HEK293T (cell line): ENCODE results near the gene SCUBE1.

Experiments used
- CTCF ChIA-PET: fragments of 350-600 bp; formaldehyde crosslinking; extraction: SDS; loops from one replicate; lab custom pipeline; 2021; ENCODE audit warnings: antibody characterized with exemption, inconsistent platforms; lab: Yijun Ruan, JAX
- POLR2A ChIA-PET: fragments of 350-600 bp; formaldehyde crosslinking; extraction: SDS; loops from one replicate; lab custom pipeline; 2020; ENCODE audit warnings: antibody characterized with exemption, inconsistent platforms; lab: Yijun Ruan, JAX
- DNase-seq: peaks from one replicate; pipeline ENCODE4 v3.0.0; 2012; ENCODE audit warnings: mixed read lengths; ENCODE audit errors: extremely low spot score
- ARNT ChIP-seq: fragments of 450-650 bp; IDR thresholded peaks from 2 replicates; pipeline ENCODE4 v1.6.1; 2017; ENCODE audit warnings: mild to moderate bottlenecking
- BHLHE40 ChIP-seq: fragments of 450-650 bp; IDR thresholded peaks from 2 replicates; pipeline ENCODE4 v1.6.1; 2016; ENCODE audit warnings: mild to moderate bottlenecking, moderate library complexity, borderline replicate concordance
- CTBP1 ChIP-seq: fragments of 450-650 bp; IDR thresholded peaks from 2 replicates; pipeline ENCODE4 v1.6.1; 2016; ENCODE audit warnings: borderline replicate concordance
- ELF4 ChIP-seq: fragments of 450-650 bp; IDR thresholded peaks from 2 replicates; pipeline ENCODE4 v1.6.1; 2017; ENCODE audit warnings: antibody characterized with exemption
- FOXA1 ChIP-seq: fragments of 450-650 bp; IDR thresholded peaks from 2 replicates; pipeline ENCODE4 v1.6.1; 2016; ENCODE audit warnings: mild to moderate bottlenecking
- FOXK2 ChIP-seq: fragments of 450-650 bp; IDR thresholded peaks from 2 replicates; pipeline ENCODE4 v1.6.1; 2016; ENCODE audit warnings: mild to moderate bottlenecking
- FOXM1 ChIP-seq: fragments of 450-650 bp; IDR thresholded peaks from 2 replicates; pipeline ENCODE4 v1.6.1; 2017; ENCODE audit warnings: mild to moderate bottlenecking, borderline replicate concordance
- HDGF ChIP-seq: fragments of 450-650 bp; IDR thresholded peaks from 2 replicates; pipeline ENCODE4 v1.6.1; 2017; ENCODE audit warnings: antibody characterized with exemption, borderline replicate concordance
- L3MBTL2 ChIP-seq: fragments of 450-650 bp; conservative IDR thresholded peaks from 2 replicates; pipeline ENCODE4 v1.6.1; 2016; ENCODE audit warnings: mild to moderate bottlenecking
- LEF1 ChIP-seq: fragments of 450-650 bp; IDR thresholded peaks from 2 replicates; pipeline ENCODE4 v1.6.1; 2017; ENCODE audit warnings: mild to moderate bottlenecking, borderline replicate concordance
- NFRKB ChIP-seq: fragments of 450-650 bp; IDR thresholded peaks from 2 replicates; pipeline ENCODE4 v1.6.1; 2016; ENCODE audit warnings: mild to moderate bottlenecking, moderate library complexity
- PKNOX1 ChIP-seq: fragments of 450-650 bp; IDR thresholded peaks from 2 replicates; pipeline ENCODE4 v1.6.1; 2016
- SP1 ChIP-seq: fragments of 450-650 bp; IDR thresholded peaks from 2 replicates; pipeline ENCODE4 v1.6.1; 2017
- SUZ12 ChIP-seq: fragments of 450-650 bp; IDR thresholded peaks from 2 replicates; pipeline ENCODE4 v1.6.1; 2016; ENCODE audit warnings: mild to moderate bottlenecking
- TARDBP ChIP-seq: fragments of 450-650 bp; IDR thresholded peaks from 2 replicates; pipeline ENCODE4 v1.6.1; 2016
- ZNF384 ChIP-seq: fragments of 450-650 bp; IDR thresholded peaks from 2 replicates; pipeline ENCODE4 v1.6.1; 2016

SCUBE1 gene

DNA sequence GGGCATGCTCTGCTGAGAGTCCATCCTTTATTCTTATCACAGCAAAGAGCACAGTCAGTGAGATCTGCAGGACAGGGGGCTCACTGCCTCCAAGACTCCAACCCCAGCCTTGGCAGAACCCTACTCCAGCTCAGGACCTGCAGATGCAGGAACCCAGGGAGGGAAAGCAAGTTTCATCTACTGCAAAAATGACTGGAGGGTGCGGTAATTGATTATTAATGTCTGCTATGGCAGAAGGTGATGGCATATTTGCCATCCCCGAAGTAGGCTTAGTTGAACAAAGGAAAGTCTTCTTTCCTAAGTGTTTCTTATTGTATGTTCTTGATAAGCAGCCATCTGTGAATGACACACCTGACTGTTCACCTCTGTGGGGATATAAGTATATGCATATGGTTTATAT is 9.2 kb downstream of the SCUBE1 start:
- DNase-seq: no peak
- TF ChIP-seq NFRKB (no peak), FOXM1 (no peak), PKNOX1 (no peak), ZNF384 (no peak), BHLHE40 (no peak)
- ChIA-PET CTCF (no interaction called here), POLR2A (no interaction called here)

- ChIA-PET POLR2A (no interaction called here), CTCF (interaction anchor here (0.7 kb wide), 1 partner anchor 13 kb away, joined by 3 read pairs; no protein-coding TSS in a partner anchor)
- TF ChIP-seq HDGF (no peak), LEF1 (no peak), FOXA1 (no peak), CTBP1 (no peak), NFRKB (no peak), SUZ12 (no peak), SP1 (no peak), PKNOX1 (no peak), TARDBP (no peak), FOXK2 (no peak), ELF4 (no peak), L3MBTL2 (no peak), FOXM1 (no peak), ZNF384 (no peak), BHLHE40 (no peak), ARNT (no peak)
- no peak for DNase-seq
These were observed 10.0 kb downstream of the SCUBE1 start for GRCh38 chr22:43333156-43333555.

DNA sequence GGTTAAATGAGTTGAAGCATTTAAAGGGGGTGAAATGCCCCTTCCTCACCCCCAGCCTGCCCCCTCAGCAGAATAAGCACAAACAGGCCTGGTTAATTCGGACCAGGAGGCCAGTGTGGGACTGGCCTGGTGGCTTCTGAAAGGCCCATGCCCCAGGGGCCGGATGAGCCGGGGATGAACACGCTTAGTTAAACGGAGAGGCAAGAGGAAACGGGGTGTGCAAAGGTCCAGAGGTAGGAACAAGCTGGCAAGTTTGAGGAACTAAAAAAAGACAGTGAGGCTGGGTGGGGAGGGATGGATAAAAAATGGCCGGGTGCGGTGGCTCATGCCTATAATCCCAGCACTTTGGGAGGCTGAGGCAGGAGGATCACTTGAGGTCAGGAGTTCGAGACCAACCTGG is 11.5 kb downstream of the SCUBE1 start:
- no peak for DNase-seq
- TF ChIP-seq SP1 (no peak), BHLHE40 (no peak), TARDBP (no peak), NFRKB (no peak), CTBP1 (no peak), L3MBTL2 (no peak), ARNT (no peak), PKNOX1 (no peak), FOXK2 (no peak)
- ChIA-PET POLR2A (no interaction called here), CTCF (no interaction called here)

DNA sequence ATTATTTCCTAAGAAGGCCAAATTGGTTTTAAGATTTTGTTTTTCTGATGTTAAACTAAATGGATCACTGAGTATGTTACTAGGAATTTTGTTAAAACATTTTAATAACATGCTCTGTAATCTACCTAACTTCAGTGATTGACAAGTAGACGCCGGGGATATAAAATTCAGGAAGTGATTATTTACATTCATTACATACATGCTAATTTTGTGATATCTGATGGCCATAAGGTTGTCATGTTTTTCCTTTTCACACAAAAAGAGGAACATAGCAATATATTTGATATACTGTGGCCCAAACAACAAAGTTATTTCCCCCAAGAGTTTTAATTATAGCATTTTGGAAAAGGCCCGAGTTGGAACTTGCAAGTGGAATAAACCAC is 12.1 kb downstream of the SCUBE1 start:
- TF ChIP-seq FOXM1 (no peak), NFRKB (no peak)
- CTCF ChIA-PET: no interaction called here

GRCh38 chr22:43330178-43331068 is 12.7 kb downstream of the SCUBE1 start:
- POLR2A ChIA-PET: no interaction called here
- TF ChIP-seq HDGF (no peak), CTBP1 (no peak), FOXA1 (no peak), FOXM1 (no peak), FOXK2 (no peak), PKNOX1 (no peak), BHLHE40 (no peak), L3MBTL2 (no peak), NFRKB (no peak), ARNT (no peak), SUZ12 (no peak), ZNF384 (no peak), ELF4 (no peak)
- no peak for DNase-seq
- CTCF ChIA-PET: no interaction called here

More for the DNA sequence above, 12.1 kb downstream of the SCUBE1 start:
- POLR2A ChIA-PET: no interaction called here
- DNase-seq: no peak

DNA sequence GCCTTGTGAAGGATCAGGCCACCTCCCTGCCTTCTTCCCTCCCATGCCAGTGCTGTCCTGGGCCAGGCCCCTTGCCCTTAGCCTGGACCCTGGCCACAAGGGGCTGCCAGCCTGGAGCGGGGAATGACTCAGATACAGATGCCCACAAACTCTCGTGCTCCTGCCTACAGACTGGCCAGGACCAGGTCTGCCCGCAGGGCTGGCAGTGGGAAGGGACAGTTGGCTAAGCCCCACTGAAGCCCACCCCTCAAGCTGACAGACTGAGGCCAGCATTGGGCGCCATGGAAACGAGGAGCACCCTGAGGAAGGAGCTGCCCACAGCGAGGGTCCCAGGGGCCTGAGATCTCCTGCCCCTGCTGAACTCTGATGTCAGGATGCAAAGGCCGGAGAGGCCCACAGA is 14.1 kb downstream of the SCUBE1 start:
- ChIA-PET CTCF (no interaction called here), POLR2A (no interaction called here)
- no peak for TF ChIP-seq BHLHE40
- no peak for TF ChIP-seq FOXA1
- no peak for TF ChIP-seq NFRKB
- TF ChIP-seq SUZ12: no peak
- TF ChIP-seq PKNOX1: no peak
- TF ChIP-seq LEF1: no peak
- TF ChIP-seq ARNT: no peak
- TF ChIP-seq HDGF: no peak
- no peak for TF ChIP-seq L3MBTL2
- TF ChIP-seq CTBP1: no peak
- TF ChIP-seq TARDBP: no peak
- DNase-seq: no peak
